Large intestine (tissue), 3 donors: ENCODE data around the gene EHBP1. TPM values are rescaled to one million over a fixed set of nuclear protein-coding genes. Genes with fewer than 3 reads are reported as not detected.

ENCODE experiments used
- DNase-seq, 2 donors: peaks; one replicate each; pipeline versions ENCODE4 v3.0.0 to v3.0.0-alpha.2; 2013
- H3K27ac ChIP-seq: one replicate; pipeline ENCODE4 v1.5.1; 2013; ENCODE audit warnings: low read length
- H3K27me3 ChIP-seq: 2 replicates; pipeline ENCODE4 v1.6.1; 2013; ENCODE audit warnings: low read length; ENCODE audit not compliant: control insufficient read depth, insufficient read depth
- H3K36me3 ChIP-seq: 2 replicates; pipeline ENCODE4 v1.6.1; 2013; ENCODE audit warnings: low read length; ENCODE audit not compliant: control insufficient read depth, insufficient read depth
- H3K4me1 ChIP-seq: one replicate; pipeline ENCODE4 v1.6.1; 2013; ENCODE audit warnings: low read length; ENCODE audit not compliant: control insufficient read depth, insufficient read depth
- H3K4me3 ChIP-seq: one replicate; pipeline ENCODE4 v1.5.1; 2013; ENCODE audit warnings: low read length
- H3K9me3 ChIP-seq: one replicate; pipeline ENCODE4 v1.6.1; 2013; ENCODE audit warnings: mild to moderate bottlenecking, low read depth, low read length, moderate library complexity; ENCODE audit not compliant: control insufficient read depth
- WGBS: methylation state at CpG from one replicate; pipeline ENCODE4 v1.1.5; 2013; ENCODE audit warnings: low lambda C conversion rate; ENCODE audit not compliant: insufficient coverage; 5-methylcytosine and 5-hydroxymethylcytosine counted together
- polyA plus RNA-seq: library from polyadenylated mRNA; unstranded; fragments of 120-200 nt; gene quantifications from one replicate; pipeline ENCODE4 v1.2.1, GENCODE V29; 2013

The EHBP1 gene
- polyA plus RNA-seq, 1 donor, result 30.7 TPM

DNA sequence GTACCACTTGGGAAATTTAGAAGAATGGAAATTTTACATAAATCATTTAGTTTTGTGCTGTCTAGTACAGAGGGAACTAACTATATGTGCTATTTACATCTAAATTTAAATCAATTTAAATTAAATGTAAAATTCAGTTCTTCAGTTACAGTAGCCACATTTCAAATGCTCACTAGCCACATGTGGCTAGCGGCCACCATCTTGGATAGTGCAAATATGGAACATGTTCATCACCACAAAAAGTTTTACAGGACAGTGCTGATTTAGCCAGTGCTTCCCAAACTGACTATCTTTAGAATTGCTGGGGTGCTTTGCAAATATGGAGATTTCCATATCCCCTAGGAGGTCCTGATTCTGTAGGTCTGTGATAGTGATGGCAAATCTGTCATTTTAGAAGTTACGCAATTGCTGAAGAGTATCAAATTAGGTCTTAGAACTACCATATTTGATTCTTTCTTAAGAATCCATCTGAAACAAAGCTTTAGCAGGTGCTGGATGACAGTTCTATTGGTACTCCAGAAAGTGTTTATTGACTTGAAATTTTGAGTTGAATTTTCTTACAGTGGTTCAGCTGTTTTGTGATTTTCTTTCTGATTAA, 12.8 kb downstream of the EHBP1 start:
- Histone ChIP-seq H3K27me3 (no peaks in the 10 kb centered on the region), H3K9me3 (no peaks in the 10 kb centered on the region), H3K4me1 (no peaks in the 10 kb centered on the region), H3K36me3 (no peaks in the 10 kb centered on the region), H3K27ac (no peak overlapping the region), H3K4me3 (no peak overlapping the region)
- DNase-seq, result no peak
- no CpG with 5 or more reads among the region's 2 CpGs for WGBS

DNA sequence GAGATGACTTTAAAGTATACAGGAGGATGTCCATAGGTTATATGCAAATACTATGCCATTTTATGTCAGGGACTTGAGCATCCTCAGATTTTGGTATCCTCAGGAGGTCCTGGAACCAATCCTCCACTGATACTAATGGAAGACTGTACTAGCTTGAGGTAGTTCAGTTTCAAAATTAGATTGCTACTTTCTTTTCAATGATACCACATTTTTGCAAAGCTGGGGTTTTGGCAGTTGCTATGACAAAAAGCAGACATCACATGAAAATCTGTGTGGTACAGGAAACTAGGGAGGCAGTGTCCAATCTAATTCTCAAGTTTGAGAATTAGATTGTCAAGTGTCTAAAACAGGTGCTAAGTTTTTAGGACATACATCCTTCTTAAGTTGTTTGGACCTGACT, 14.2 kb downstream of the EHBP1 start:
- no peak for DNase-seq
- Histone ChIP-seq H3K4me1 (no peaks in the 10 kb centered on the region), H3K27ac (no peak overlapping the region), H3K36me3 (no peaks in the 10 kb centered on the region), H3K27me3 (no peaks in the 10 kb centered on the region), H3K9me3 (no peaks in the 10 kb centered on the region), H3K4me3 (no peak overlapping the region)

DNA sequence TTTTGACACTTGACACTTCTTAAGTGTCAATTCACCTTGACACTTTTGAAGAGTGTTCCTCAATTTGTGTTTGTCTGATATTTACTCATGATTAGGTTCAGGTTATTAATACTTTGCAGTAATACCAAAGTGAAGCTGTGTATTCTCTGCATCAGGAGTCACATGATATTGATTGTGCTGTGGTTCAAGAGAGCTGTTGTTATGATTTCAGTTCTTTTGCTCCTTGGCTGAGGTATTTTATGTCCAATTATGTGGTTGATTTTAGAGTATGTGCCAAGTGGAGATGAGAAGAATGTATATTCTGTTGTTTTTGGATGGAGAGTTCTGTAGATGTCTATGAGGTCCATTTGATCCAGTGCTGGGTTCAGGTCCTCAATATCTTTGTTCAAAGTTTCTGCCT, 17.2 kb downstream of the EHBP1 start:
- H3K36me3 ChIP-seq, result no peaks in the 10 kb centered on the region
- no peaks in the 10 kb centered on the region for H3K4me1 ChIP-seq
- no peak overlapping the region for H3K27ac ChIP-seq
- no peaks in the 10 kb centered on the region for H3K9me3 ChIP-seq
- no peak overlapping the region for H3K4me3 ChIP-seq
- no peaks in the 10 kb centered on the region for H3K27me3 ChIP-seq
- no peak for DNase-seq

DNA sequence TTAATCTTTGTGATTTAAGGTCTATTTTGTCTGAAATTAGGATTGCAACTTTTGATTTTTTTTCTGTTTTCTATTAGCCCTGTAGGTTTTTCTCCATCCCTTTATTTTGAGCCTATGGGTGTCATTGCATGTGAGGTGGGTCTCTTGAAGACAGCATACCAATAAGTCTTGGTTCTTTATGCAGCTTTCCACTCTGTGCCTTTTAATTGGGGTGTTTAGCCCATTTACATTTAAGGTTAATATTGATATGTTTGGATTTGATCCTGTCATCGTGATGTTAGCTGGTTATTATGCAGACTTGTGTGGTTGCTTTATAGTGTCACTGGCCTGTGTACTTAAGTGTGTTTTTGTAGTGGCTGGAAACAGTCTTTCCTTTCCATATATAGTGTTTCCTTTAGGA, 17.7 kb downstream of the EHBP1 start:
- no peaks in the 10 kb centered on the region for H3K9me3 ChIP-seq
- H3K4me3 ChIP-seq, result no peak overlapping the region
- H3K36me3 ChIP-seq, result no peaks in the 10 kb centered on the region
- no peaks in the 10 kb centered on the region for H3K4me1 ChIP-seq
- no peaks in the 10 kb centered on the region for H3K27me3 ChIP-seq
- no peak for DNase-seq
- no CpG with 5 or more reads among the region's 1 CpG for WGBS
- no peak overlapping the region for H3K27ac ChIP-seq

DNA sequence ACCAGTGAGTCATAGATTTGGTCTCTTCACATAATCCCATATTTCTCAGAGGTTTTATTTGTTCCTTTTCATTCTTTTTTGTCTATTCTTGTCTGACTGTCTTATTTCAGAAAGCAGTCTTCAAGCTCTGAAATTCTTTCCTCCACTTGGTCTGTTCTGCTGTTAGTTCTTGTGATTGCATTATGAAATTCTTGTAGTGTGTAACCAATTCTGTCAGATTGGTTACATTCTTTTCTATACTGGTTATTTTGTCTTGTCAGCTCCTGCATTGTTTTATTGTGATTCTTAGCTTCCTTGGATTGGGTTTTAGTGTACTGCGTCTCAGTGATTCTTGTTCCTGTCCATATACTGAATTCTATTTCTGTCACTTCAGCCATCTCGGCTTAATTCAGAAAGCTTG, 18.6 kb downstream of the EHBP1 start:
- no peaks in the 10 kb centered on the region for H3K27me3 ChIP-seq
- WGBS, result no CpG with 5 or more reads among the region's 2 CpGs
- H3K36me3 ChIP-seq, result no peaks in the 10 kb centered on the region
- no peak overlapping the region for H3K4me3 ChIP-seq
- no peaks in the 10 kb centered on the region for H3K9me3 ChIP-seq
- no peaks in the 10 kb centered on the region for H3K4me1 ChIP-seq
- H3K27ac ChIP-seq, result no peak overlapping the region
- DNase-seq, result no peak

DNA sequence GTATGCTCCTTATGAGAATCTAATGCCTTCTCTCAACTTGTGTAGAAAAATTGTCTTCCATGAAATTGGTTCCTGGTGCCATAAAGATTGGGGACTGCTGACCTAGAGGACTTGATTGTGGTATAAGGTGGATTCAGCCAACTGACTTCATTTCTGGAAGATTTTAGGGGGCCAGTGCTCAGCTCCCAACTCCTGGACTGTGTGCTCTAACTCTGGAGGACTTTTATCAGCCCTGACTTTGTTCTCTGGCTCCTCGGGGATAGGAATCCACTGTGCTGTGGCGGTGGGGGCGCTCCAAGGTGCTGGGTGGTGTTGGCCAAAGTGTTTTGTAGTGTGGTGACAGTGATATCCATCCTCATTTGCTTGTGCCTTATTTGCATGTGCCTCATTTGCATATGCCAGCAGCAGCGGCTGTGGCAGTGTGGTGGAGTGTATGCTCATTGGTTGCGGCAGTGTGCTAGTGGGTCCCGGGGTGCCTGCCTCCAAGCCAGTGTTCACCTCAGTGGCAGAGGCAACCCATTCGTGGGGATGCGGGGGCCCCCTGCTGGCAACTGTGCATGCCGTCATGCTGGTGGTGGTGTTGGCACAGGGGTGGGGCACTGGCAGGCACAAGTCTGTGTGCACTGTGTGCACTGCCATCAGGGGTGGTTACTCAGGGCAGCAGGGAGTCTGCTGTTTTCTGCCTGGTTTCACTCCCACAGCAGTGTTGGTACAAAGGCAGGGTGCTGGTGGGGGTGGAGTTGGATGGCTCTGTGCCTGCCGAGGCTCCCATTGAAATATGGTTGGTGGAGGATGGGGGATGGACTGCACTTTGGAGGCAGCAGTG, 19.6 kb downstream of the EHBP1 start:
- no peaks in the 10 kb centered on the region for H3K27me3 ChIP-seq
- no CpG with 5 or more reads among the region's 10 CpGs for WGBS
- DNase-seq, result no peak
- H3K27ac ChIP-seq, result no peak overlapping the region
- no peaks in the 10 kb centered on the region for H3K36me3 ChIP-seq
- no peaks in the 10 kb centered on the region for H3K4me1 ChIP-seq
- H3K9me3 ChIP-seq, result no peaks in the 10 kb centered on the region
- no peak overlapping the region for H3K4me3 ChIP-seq

DNA sequence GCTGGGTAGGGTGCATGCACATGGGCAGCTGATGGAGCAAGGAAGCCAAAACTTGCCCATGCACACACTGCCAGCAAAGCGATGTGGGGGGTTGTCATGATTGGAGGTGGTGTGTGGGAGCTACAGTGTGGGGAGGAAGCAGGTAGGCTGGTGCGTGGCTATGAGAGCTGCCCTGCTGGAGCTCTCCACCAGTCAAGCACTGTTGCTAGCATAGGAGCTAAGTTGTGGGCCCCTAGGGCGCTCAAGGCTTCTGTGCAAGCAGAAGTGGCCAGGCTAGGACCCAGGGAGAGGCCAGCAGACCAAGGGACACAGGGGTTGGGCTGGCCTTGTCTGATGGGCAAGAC, 20.2 kb downstream of the EHBP1 start:
- Histone ChIP-seq H3K27ac (no peak overlapping the region), H3K4me3 (no peak overlapping the region), H3K9me3 (peaks cover 2% of the 10 kb centered on the region), H3K27me3 (no peaks in the 10 kb centered on the region), H3K36me3 (no peaks in the 10 kb centered on the region), H3K4me1 (no peaks in the 10 kb centered on the region)
- no CpG with 5 or more reads among the region's 3 CpGs for WGBS
- no peak for DNase-seq

DNA sequence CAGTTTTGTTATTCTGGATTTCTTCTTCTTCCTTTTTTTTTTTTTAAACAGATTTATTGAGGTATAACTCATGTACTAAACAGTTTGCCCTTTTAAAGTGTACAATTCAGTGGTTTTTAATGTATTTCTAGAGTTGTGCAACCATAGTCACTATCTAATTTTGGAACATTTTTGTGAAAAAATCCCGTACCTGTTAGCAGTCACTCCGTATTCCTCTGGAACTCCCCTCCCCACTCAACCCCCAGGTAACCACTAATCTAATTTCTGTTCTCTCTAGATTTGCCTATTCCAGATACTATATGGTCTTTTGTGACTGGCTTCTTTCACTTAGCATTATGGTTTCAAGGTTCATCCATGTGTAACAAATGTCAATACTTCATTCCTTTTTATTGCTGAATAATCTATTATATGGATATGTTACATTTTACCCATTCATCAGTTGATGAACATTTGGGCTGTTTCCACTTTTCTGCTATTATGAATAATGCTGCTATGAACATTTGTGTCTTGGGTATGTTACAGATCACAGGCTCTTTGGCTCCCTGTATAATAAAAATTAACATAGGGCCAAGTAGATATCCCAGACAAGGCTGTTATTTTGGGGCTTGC, 21.9 kb downstream of the EHBP1 start:
- Histone ChIP-seq H3K4me1 (no peaks in the 10 kb centered on the region), H3K4me3 (no peak overlapping the region), H3K27me3 (no peaks in the 10 kb centered on the region), H3K27ac (no peak overlapping the region), H3K9me3 (peaks cover 11% of the 10 kb centered on the region), H3K36me3 (no peaks in the 10 kb centered on the region)
- 86% methylated on average over 2 of the region's 2 CpGs for WGBS
- no peak for DNase-seq

DNA sequence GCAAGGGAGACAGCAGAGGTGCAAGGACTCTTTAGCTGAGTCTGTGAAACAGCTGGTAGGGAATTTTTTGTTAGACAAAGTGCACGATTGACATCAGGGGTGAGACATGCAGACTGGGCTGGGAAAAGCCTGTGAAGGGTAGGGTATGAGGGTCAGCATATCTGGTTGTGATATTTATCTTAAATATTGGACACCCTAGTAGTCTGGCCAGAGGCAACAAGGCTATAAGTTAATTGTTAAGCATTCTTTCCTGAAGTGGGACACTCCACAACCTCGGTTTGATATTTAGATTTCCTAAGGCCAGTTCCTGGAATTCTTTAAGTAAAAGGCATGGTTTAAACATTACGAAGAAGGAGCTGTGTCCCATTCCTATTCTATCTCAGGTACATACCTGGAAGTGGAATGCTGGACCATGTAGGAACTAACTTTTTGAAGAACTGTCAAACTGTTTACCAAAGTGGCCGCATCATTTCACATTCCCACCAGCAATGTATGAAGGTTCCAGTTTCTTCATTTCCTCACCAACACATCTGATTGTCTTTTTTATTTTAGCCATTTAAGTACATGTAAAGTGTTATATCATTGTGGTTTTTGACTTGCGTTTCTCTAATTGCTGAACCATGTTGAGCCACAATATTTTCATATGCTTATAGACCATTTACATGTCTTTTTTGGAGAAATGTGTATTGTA, 22.5 kb downstream of the EHBP1 start:
- no peak overlapping the region for H3K27ac ChIP-seq
- DNase-seq, result no peak
- 60% methylated on average over 2 of the region's 5 CpGs for WGBS

DNA sequence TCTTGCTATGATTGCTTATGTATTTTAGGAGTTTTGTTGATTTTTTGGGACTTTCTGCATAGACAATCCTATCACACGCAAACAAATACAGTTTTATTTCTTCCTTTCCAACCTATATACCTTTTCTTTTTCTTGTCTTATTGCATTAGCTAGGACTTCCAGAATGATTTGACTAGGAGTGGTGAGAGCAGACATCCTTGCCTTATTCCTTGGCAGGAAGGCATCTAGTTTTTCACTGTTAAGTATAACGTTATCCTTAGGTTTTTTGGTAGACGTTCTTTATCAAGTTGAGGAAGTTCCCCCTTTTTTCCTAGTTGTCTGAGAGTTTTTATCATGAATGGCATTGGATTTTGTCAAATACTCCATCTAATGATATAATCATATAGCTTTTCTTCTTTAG, 25.8 kb downstream of the EHBP1 start:
- Histone ChIP-seq H3K36me3 (no peaks in the 10 kb centered on the region), H3K27me3 (no peaks in the 10 kb centered on the region), H3K9me3 (peaks cover 11% of the 10 kb centered on the region), H3K4me3 (no peak overlapping the region), H3K4me1 (no peaks in the 10 kb centered on the region), H3K27ac (no peak overlapping the region)
- DNase-seq, result no peak
- 100% methylated on average over 1 of the region's 3 CpGs for WGBS

More for the DNA sequence above, 22.5 kb downstream of the EHBP1 start:
- no peaks in the 10 kb centered on the region for H3K36me3 ChIP-seq
- H3K9me3 ChIP-seq, result peaks cover 11% of the 10 kb centered on the region
- H3K27me3 ChIP-seq, result no peaks in the 10 kb centered on the region
- no peaks in the 10 kb centered on the region for H3K4me1 ChIP-seq
- H3K4me3 ChIP-seq, result no peak overlapping the region
